Calu3 (cell line): Measurements from ENCODE around the gene LSAMP. TPM values are rescaled to one million over a fixed set of nuclear protein-coding genes. Genes with fewer than 3 reads are reported as not detected.

ENCODE experiments used
- BruUV-seq: library from RNA; stranded (reverse); fragments of 400-500 nt; replicated peaks from 2 replicates; lab custom pipeline; 2021; lab: Mats Ljungman, UMichigan
- CTCF ChIA-PET: fragments of 300-600 bp; sonication (Branson Sonifier 250); formaldehyde crosslinking; loops from one replicate; lab custom pipeline; 2022; ENCODE audit warnings: antibody characterized with exemption; lab: Charles Lee
- DNase-seq: peaks from one replicate; pipeline ENCODE4 v3.0.0; 2022
- H3K27ac Mint-ChIP-seq: one replicate; pipeline ENCODE4 v1.8.0; 2022; ENCODE audit warnings: mixed read lengths; ENCODE audit not compliant: unreplicated experiment
- H3K27me3 Mint-ChIP-seq: one replicate; pipeline ENCODE4 v1.8.0; 2022; ENCODE audit warnings: mixed read lengths; ENCODE audit not compliant: unreplicated experiment
- H3K36me3 Mint-ChIP-seq: one replicate; pipeline ENCODE4 v1.8.0; 2022; ENCODE audit warnings: mild to moderate bottlenecking, moderate library complexity, mixed read lengths; ENCODE audit not compliant: insufficient read depth, unreplicated experiment
- H3K4me1 Mint-ChIP-seq: one replicate; pipeline ENCODE4 v1.8.0; 2022; ENCODE audit warnings: mild to moderate bottlenecking, low read depth, mixed read lengths; ENCODE audit not compliant: unreplicated experiment
- H3K4me3 Mint-ChIP-seq: one replicate; pipeline ENCODE4 v1.8.0; 2022; ENCODE audit warnings: mild to moderate bottlenecking, low read depth, moderate library complexity, mixed read lengths; ENCODE audit not compliant: unreplicated experiment
- H3K9me3 Mint-ChIP-seq: one replicate; pipeline ENCODE4 v1.8.0; 2022; ENCODE audit warnings: low read depth, mixed read lengths; ENCODE audit not compliant: unreplicated experiment
- intact Hi-C: fragments of 100-400 bp; cut with micrococcal nuclease; formaldehyde crosslinking; loops from one replicate; pipeline ENCODE4 v1.10.0; 2022; ENCODE audit not compliant: unreplicated experiment
- total RNA-seq: library from RNA; stranded (reverse); gene quantifications from 2 replicates; pipeline ENCODE4 v1.2.3, GENCODE V29; 2022
- TF ChIP-seq, protein P1 (sequence below): fragments of 200-600 bp; IDR thresholded peaks from one replicate; pipeline ENCODE4 v1.8.0; 2022; ENCODE audit warnings: antibody characterized with exemption; ENCODE audit not compliant: unreplicated experiment

The LSAMP gene
- total RNA-seq, 1 experiment from 2014 or later, result 0.90 TPM

DNA sequence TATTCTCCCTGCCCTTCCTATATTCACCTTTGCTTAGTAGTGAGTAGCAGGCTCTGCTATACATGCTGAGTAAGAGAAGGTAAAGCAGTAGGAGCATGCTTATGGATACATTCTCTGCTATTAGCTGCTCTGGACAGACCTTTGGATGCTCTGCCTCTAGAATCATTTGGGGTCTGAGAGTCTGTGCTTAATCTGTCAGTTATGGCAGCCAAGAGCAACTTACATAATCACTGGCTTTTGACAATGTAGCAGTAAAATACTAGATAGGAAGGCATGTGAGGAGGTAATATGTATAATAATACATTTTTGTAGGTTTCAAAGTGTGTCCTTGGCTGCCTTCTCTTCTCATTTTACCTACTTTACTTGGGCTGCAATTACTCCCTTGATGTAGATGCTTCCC lies 544.3 kb downstream of the LSAMP start:
- CTCF ChIA-PET, result no interaction called here
- TF ChIP-seq, protein P1, sequence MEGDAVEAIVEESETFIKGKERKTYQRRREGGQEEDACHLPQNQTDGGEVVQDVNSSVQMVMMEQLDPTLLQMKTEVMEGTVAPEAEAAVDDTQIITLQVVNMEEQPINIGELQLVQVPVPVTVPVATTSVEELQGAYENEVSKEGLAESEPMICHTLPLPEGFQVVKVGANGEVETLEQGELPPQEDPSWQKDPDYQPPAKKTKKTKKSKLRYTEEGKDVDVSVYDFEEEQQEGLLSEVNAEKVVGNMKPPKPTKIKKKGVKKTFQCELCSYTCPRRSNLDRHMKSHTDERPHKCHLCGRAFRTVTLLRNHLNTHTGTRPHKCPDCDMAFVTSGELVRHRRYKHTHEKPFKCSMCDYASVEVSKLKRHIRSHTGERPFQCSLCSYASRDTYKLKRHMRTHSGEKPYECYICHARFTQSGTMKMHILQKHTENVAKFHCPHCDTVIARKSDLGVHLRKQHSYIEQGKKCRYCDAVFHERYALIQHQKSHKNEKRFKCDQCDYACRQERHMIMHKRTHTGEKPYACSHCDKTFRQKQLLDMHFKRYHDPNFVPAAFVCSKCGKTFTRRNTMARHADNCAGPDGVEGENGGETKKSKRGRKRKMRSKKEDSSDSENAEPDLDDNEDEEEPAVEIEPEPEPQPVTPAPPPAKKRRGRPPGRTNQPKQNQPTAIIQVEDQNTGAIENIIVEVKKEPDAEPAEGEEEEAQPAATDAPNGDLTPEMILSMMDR, result no peak
- H3K9me3 Mint-ChIP-seq, result no peaks in the 10 kb centered on the region
- H3K4me1 Mint-ChIP-seq, result no peaks in the 10 kb centered on the region
- no peak overlapping the region for H3K27ac Mint-ChIP-seq
- no peak for DNase-seq
- no peak overlapping the region for H3K4me3 Mint-ChIP-seq
- intact Hi-C loops, result no loop called here
- H3K27me3 Mint-ChIP-seq, result no peaks in the 10 kb centered on the region
- no peaks in the 10 kb centered on the region for H3K36me3 Mint-ChIP-seq
- BruUV-seq, result no TSS peak

DNA sequence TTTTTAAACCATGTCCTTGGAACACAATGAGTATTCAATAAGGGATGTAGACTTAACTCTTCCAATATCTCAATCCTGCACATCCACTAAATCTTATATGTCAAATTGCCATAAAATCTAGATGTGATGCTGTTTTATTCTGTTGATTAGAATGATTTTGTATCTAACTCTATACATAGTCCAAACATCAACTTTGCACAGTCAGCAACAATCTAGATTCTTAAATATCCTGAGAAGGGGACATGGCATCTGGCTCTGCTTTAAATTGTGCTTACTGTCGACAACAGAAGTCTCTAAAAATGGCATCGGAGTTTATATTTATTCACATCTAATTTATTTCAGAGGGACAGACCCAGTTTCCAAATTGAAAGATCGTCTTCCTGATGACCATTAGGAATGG lies 545.8 kb downstream of the LSAMP start:
- no peak overlapping the region for H3K27ac Mint-ChIP-seq
- CTCF ChIA-PET, result no interaction called here
- DNase-seq, result no peak
- no peaks in the 10 kb centered on the region for H3K9me3 Mint-ChIP-seq
- intact Hi-C loops, result no loop called here
- no peaks in the 10 kb centered on the region for H3K36me3 Mint-ChIP-seq
- no TSS peak for BruUV-seq
- H3K4me1 Mint-ChIP-seq, result no peaks in the 10 kb centered on the region
- H3K4me3 Mint-ChIP-seq, result no peak overlapping the region
- TF ChIP-seq, protein P1, result no peak
- no peaks in the 10 kb centered on the region for H3K27me3 Mint-ChIP-seq

DNA sequence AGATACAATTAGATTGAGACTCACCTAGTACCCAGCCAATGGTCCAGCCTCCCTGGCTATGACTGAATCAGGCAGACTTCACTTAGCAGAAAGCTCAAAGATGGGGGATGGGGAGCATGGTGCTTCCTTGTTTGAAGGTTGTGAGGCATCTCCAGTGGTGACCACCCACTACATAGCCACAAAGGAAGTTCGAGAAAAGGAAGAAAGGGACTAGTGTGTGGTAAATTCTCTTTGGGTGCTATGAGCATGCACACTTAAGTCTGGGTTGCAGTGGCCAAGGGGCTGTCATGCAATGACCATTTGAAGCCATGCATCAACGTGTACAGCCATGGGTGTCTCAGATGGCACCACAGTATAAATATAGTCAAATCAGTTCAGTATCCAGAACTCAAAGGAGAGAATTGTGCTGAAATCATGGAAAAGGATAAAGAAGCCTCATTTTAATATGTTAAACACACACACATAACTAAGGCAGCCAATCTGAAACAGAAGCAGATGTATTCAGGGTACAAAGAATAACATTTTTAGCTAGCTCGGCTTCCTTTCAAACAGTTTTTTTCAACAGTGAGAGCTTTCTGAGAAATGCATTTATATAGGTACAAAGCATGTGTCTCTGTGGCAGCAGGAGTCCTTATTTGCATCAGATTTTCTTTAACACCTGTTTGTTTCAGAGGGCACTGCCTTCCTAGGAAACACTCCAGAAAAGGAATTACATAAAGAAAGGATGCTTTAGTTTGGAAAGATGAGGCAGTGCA lies 546.5 kb downstream of the LSAMP start:
- TF ChIP-seq, protein P1, result no peak
- Mint-ChIP-seq H3K36me3 (no peaks in the 10 kb centered on the region), H3K4me1 (no peaks in the 10 kb centered on the region), H3K27ac (no peak overlapping the region), H3K27me3 (no peaks in the 10 kb centered on the region), H3K4me3 (no peak overlapping the region), H3K9me3 (no peaks in the 10 kb centered on the region)
- BruUV-seq, result no TSS peak
- intact Hi-C loops, result no loop called here
- DNase-seq, result no peak
- CTCF ChIA-PET, result interaction anchor here (0.7 kb wide), 1 partner anchor 681 kb away, joined by 5 read pairs; no protein-coding TSS in a partner anchor

DNA sequence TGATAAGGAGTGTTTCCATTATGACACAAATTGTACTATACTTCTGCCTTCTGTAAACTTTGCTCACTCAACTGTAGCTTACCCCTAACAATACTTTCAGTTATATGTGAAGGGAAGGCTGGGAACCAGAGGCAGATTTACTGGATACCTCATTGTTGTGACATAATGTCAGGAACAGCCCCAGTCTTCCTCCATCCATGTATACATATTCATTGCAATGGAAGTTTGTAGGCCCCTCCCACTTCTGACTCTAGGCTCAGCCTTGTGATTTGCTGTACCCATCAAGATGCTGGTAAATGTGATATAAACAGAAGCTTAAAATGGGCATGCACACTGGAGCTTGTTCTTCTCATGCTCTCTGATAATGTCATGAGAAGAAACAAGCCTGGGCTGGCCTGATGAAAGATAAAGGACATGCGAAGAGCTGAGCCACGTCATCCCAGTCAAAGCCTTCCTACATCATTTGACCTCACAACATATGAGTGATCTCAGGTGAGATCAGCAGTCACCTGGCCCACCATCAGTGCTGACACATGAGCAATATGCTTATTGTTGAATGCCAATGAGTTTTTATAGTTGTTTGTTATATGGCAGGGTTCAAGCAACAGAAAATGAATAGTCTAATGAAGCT lies 554.2 kb downstream of the LSAMP start:
- Mint-ChIP-seq H3K27ac (no peak overlapping the region), H3K4me3 (no peak overlapping the region), H3K4me1 (no peaks in the 10 kb centered on the region), H3K9me3 (no peaks in the 10 kb centered on the region), H3K27me3 (no peaks in the 10 kb centered on the region), H3K36me3 (no peaks in the 10 kb centered on the region)
- TF ChIP-seq, protein P1, result no peak
- intact Hi-C loops, result no loop called here
- CTCF ChIA-PET, result no interaction called here
- no peak for DNase-seq
- no TSS peak for BruUV-seq
